Retinal pigment epithelial cell (primary cell): ENCODE measurements around the gene MYH15.

Experiments
- DNase-seq: peaks from one replicate; pipeline ENCODE4 v3.0.0-alpha.2; 2010; ENCODE audit warnings: low read depth
- H3K4me3 ChIP-seq: 2 replicates; pipeline ENCODE4 v1.5.1; 2011; ENCODE audit warnings: mild to moderate bottlenecking, low read length, control low read depth, moderate library complexity
- TF ChIP-seq, protein P1 (sequence below): conservative IDR thresholded peaks from 2 replicates; pipeline ENCODE4 v1.5.1; 2011; ENCODE audit warnings: low read depth, low read length, control low read depth, inconsistent platforms

The MYH15 gene

DNA sequence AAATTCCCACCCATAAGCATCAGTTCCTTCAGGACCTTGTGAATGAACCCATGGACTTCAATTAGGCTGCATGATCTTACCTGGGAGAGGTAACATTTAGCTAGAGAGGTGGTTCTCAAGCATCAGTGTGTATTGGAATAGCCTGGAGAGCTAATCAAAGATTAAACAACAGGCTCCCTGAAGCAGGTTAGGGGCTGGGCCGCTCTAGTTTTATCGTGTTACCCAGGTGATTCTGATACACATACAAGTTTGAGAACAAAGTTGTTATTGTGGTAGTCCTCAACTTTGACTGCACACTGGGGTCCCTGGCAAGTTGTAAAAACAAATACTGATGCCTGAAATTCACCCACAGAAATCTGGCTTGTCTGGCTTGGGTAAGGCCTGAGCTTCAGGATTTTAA, 31.2 kb downstream of the MYH15 start:
- TF ChIP-seq, protein P1, sequence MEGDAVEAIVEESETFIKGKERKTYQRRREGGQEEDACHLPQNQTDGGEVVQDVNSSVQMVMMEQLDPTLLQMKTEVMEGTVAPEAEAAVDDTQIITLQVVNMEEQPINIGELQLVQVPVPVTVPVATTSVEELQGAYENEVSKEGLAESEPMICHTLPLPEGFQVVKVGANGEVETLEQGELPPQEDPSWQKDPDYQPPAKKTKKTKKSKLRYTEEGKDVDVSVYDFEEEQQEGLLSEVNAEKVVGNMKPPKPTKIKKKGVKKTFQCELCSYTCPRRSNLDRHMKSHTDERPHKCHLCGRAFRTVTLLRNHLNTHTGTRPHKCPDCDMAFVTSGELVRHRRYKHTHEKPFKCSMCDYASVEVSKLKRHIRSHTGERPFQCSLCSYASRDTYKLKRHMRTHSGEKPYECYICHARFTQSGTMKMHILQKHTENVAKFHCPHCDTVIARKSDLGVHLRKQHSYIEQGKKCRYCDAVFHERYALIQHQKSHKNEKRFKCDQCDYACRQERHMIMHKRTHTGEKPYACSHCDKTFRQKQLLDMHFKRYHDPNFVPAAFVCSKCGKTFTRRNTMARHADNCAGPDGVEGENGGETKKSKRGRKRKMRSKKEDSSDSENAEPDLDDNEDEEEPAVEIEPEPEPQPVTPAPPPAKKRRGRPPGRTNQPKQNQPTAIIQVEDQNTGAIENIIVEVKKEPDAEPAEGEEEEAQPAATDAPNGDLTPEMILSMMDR, result no peak
- H3K4me3 ChIP-seq, result no peak overlapping the region
- DNase-seq, result no peak

DNA sequence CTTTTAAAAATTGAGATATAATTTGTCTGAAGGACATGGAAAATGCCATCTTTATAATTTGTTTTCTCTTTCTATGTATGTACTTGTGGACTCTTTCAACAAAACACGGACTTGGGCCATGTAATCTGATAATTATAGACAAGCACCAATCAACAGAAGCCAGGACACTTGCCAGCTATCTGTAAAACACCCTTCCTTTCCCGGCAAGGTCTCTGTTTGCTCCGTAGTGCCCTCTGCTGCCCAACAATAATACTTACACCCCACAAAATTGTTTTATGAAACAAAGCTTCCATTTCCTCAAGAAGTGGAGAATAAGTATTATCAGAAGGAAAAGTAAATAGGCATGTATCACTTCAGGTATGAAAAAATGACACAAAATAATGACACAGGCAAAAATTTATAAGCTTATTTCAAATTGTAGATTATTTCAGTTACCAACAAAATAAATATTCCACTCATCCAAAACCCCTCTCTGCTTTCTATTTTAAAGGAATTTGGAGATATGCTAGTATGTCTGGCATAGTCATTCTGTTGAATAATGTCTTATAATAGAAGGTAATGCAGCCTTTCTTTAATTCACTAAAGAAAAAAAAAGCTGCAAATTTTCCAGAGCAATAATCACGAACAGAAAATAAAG, 32.8 kb downstream of the MYH15 start:
- peak; percentile 33 for DNase-seq
- TF ChIP-seq, protein P1, result peak; percentile 75
- H3K4me3 ChIP-seq, result no peak overlapping the region

DNA sequence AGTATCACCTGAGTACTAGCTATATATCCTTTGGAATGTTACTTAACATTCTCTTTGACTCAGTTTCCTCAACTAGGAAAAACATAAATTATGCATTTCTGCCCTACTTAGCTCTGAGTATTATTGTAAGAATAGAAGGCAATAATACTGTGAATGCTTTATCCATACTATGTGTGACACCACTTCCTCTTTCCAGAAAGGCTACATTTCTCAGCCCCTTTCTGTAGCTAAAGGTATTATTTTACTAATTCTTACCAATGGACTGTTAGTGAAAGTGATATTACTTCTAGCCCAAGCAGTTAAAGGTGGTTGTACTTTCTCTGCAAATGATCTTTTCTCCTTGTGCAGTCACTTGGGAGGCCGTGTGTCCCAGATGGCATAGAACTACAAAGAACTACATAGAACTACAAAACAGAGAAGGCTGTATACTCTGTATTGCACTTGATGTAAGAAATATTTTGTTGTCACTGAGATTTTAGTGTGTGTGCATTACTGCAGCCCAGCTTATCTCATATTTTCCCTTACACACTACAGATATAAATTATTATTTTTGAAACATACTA, 35.1 kb downstream of the MYH15 start:
- H3K4me3 ChIP-seq, result no peak overlapping the region
- DNase-seq, result no peak
- TF ChIP-seq, protein P1, result no peak

DNA sequence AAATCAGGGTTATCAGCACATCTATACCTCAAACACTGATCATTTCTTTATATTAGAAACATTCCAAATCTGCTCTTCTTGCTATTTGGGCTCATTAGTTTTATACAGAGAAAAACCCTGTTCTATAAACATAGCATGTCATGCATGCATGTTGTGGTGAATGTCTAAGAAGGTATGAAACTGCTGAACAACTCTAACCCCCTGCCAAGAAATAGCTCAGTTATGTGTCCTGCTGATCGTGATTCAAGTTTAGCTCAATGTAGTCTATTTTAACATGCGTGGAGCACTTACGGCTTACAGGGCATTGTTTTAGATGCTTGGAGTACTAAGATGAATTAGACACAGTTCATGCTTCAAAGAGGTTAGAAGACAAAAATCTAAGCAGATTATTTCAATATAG, 35.8 kb downstream of the MYH15 start:
- TF ChIP-seq, protein P1, result no peak
- H3K4me3 ChIP-seq, result no peak overlapping the region
- DNase-seq, result no peak

DNA sequence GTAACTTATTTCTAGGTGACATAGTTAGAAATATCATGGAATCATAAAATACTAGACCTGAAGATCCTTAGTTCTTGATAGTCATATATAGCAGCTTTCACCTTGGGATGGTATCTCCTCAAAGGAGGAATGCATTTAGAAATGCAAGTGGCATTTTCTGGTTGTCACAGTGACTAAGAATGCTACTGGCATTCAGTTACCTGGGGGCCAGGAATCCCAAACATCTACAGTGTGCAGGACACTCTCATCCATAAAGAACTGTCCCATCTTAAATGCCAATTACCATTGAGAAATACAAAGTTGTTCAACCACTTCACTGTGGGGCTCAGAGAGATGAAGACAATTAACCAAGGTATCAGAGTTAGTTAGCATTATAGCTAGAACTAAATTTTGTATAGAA, 36.7 kb downstream of the MYH15 start:
- no peak overlapping the region for H3K4me3 ChIP-seq
- TF ChIP-seq, protein P1, result no peak
- DNase-seq, result no peak

DNA sequence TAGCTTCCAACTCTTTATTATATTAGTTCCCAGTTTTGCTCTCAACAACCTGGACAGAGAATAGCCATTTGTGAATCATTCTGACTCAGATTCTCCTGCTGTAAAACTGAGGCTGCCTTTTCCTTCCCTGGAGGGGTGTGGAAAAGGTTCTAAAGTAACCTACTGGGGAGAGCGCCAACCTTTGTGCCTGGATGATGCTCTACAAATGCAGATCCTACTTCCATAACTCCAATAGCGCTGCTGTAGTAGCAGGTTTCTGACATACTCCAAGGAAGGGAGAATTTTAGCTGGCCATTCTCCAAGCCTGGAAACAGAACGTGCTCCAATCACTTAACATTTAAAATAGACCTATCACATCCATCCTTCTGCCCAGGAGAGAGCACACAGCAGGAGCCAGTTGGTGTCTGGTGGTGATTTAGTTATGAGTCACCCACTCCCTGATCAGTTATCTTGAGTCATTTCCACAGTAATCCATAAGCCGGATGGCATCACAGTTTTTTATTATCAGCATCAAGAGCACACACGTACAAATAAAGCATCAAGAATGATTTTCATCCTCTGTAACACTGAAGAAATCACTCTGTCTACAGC, 38.3 kb downstream of the MYH15 start:
- TF ChIP-seq, protein P1, result no peak
- H3K4me3 ChIP-seq, result no peak overlapping the region
- DNase-seq, result peak; percentile 90

DNA sequence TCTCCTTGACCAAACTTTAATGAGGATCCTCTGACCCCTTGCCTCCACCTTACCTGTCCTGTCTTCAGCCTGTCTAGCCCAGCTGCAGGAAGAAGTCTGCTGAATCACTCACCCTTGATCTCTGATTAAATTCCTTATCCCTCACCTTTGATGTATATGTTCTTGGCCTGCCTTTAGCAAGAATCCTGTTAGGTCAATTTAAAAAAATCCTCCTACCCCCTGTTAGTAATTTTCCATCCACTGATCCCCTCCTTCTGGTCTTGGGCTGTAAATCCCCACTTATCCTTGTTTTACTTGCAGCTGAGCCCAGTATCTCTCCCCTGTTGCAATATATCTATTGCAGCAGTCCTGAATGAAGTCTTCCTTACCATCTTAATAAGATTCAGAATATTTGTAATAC, 39.0 kb downstream of the MYH15 start:
- H3K4me3 ChIP-seq, result no peak overlapping the region
- TF ChIP-seq, protein P1, result no peak
- DNase-seq, result no peak
